Stimulated activated CD4-positive, alpha-beta T cell treated with anti-CD3 and anti-CD28 coated beads, Interleukin-2, amount 100 ng/mL, for 48 hours (primary cell): Measurements from ENCODE around the gene JTB.
A peak's percentile ranks its signal among the peaks of the same experiment; 100 is the strongest.
"Not testable (repeated sequence)": the region's sequence is repeated elsewhere in the genome, so short reads cannot be mapped to it uniquely, and the experiment has no call there.

Experiments used
- DNase-seq, 2 donors: peaks; one replicate each; pipeline ENCODE4 v3.0.0-alpha.2; 2020

Gene JTB

GRCh38 chr1:153977250-153978240 lies at the start of gene JTB:
JTB (minus strand) TSS chr1:153977674; CDS start chr1:153977252, 422 bp downstream.
- peak; percentile 79 to 80 for DNase-seq

- no peak for DNase-seq
These were observed 42.5 kb upstream of the JTB start for GRCh38 chr1:154019940-154020339.

GRCh38 chr1:154019269-154019668 lies 41.8 kb upstream of the JTB start:
- DNase-seq = no peak

- no peak for DNase-seq
These were observed 36.9 kb upstream of the JTB start for GRCh38 chr1:154014154-154014907.

GRCh38 chr1:154012543-154012942 lies 35.1 kb upstream of the JTB start:
- DNase-seq = not testable (repeated sequence)

GRCh38 chr1:154012129-154012528 lies 34.7 kb upstream of the JTB start:
- no peak for DNase-seq

- no peak for DNase-seq
These were observed 28.7 kb upstream of the JTB start for GRCh38 chr1:154006136-154006535.

- DNase-seq = no peak
These were observed 22.9 kb upstream of the JTB start for GRCh38 chr1:154000420-154000819.

- DNase-seq = not testable (repeated sequence)
These were observed 19.4 kb upstream of the JTB start for GRCh38 chr1:153996882-153997281.

- DNase-seq = no peak
These were observed 18.2 kb upstream of the JTB start for GRCh38 chr1:153995640-153996039.

GRCh38 chr1:153995202-153995601 lies 17.7 kb upstream of the JTB start:
- no peak for DNase-seq

- no peak for DNase-seq
These were observed 14.3 kb upstream of the JTB start for GRCh38 chr1:153991806-153992205.

GRCh38 chr1:153991151-153991630 lies 13.7 kb upstream of the JTB start:
- DNase-seq = no peak

GRCh38 chr1:153990468-153991150 lies 13.1 kb upstream of the JTB start, which contains the start of gene RPS27:
RPS27 (plus strand) TSS chr1:153990762; CDS start chr1:153990797, 35 bp downstream.
- peak; percentile 75 to 77 for DNase-seq

- no peak for DNase-seq
These were observed 10.1 kb upstream of the JTB start for GRCh38 chr1:153987621-153988020.

- DNase-seq = no peak
These were observed 8.7 kb upstream of the JTB start, which contains the start of gene RAB13 for GRCh38 chr1:153985941-153986761. RAB13 (minus strand) TSS chr1:153986339; CDS start chr1:153986236, 103 bp downstream.

- DNase-seq = no peak
These were observed 8.0 kb upstream of the JTB start for GRCh38 chr1:153985341-153985912.

GRCh38 chr1:153984123-153984894 lies 6.8 kb upstream of the JTB start:
- no peak for DNase-seq

GRCh38 chr1:153981735-153982134 lies 4.3 kb upstream of the JTB start:
- DNase-seq = not testable (repeated sequence)

GRCh38 chr1:153979091-153979490 lies 1.6 kb upstream of the JTB start:
- DNase-seq = not testable (repeated sequence)
